ENCODE measurements around the gene ZFR. TPM values are rescaled to one million over a fixed set of nuclear protein-coding genes. Genes with fewer than 3 reads are reported as not detected.
A peak's percentile ranks its signal among the peaks of the same experiment; 100 is the strongest.
"Not testable (repeated sequence)": the region's sequence is repeated elsewhere in the genome, so short reads cannot be mapped to it uniquely, and the experiment has no call there.

ZFR gene
- total RNA-seq, 2 experiments from 2014 or later = 58.8 to 61.0 TPM

GRCh38 chr5:32315221-32316014, 129.1 kb downstream of the ZFR start:
- no peak overlapping the region for H3K27ac ChIP-seq (ENCODE audit: low read depth in 1 of 2, low read length in 2 of 2)
- no peak overlapping the region for H3K4me3 ChIP-seq (ENCODE audit: low read length)
- Mint-ChIP-seq H3K9me3 (no peaks in the 10 kb centered on the region), H3K27me3 (no peaks in the 10 kb centered on the region), H3K4me3 (peak overlapping the region; percentile 72), H3K27ac (peak overlapping the region; percentile 42), H3K4me1 (ENCODE audit: low read depth) (peaks cover 20% of the 10 kb centered on the region), H3K36me3 (ENCODE audit: low read depth) (peaks cover 15% of the 10 kb centered on the region)
- ATAC-seq (ENCODE audit: poor library complexity) (no peak), DNase-seq (no peak)
- peaks cover 0 to 4% of the 10 kb centered on the region in 2 experiments for H3K9me3 ChIP-seq (ENCODE audit: control insufficient read depth in 1 of 2, insufficient read depth in 1 of 2, low read length in 2 of 2)
- ChIA-PET POLR2A (no interaction called here), CTCF (no interaction called here)
- H3K4me1 ChIP-seq (ENCODE audit: insufficient read depth, low read length) = peaks cover 24% of the 10 kb centered on the region
- TF ChIP-seq CTCF (IDR thresholded peaks at IDR 0.05) = no peak
- no peaks in the 10 kb centered on the region for H3K27me3 ChIP-seq (ENCODE audit: control insufficient read depth in 1 of 2, insufficient read depth in 2 of 2, low read length in 2 of 2)
- intact Hi-C loops (cut with DNase I, micrococcal nuclease) = no loop called here
- no peaks in the 10 kb centered on the region for H3K36me3 ChIP-seq (ENCODE audit: insufficient read depth, low read length)

GRCh38 chr5:32314658-32315057, 129.9 kb downstream of the ZFR start:
- Histone ChIP-seq H3K4me3 (ENCODE audit: low read length) (no peak overlapping the region), H3K9me3 (ENCODE audit: control insufficient read depth in 1 of 2, insufficient read depth in 1 of 2, low read length in 2 of 2) (no peaks in the 10 kb centered on the region), H3K27ac (ENCODE audit: low read depth in 1 of 2, low read length in 2 of 2) (no peak overlapping the region), H3K27me3 (ENCODE audit: control insufficient read depth in 1 of 2, insufficient read depth in 2 of 2, low read length in 2 of 2) (no peaks in the 10 kb centered on the region), H3K4me1 (ENCODE audit: insufficient read depth, low read length) (peaks cover 31% of the 10 kb centered on the region), H3K36me3 (ENCODE audit: insufficient read depth, low read length) (no peaks in the 10 kb centered on the region)
- DNase-seq (no peak), ATAC-seq (ENCODE audit: poor library complexity) (no peak)
- Mint-ChIP-seq H3K27ac (peak overlapping the region; percentile 79), H3K4me3 (peak overlapping the region; percentile 84), H3K27me3 (no peaks in the 10 kb centered on the region), H3K36me3 (ENCODE audit: low read depth) (peaks cover 15% of the 10 kb centered on the region), H3K4me1 (ENCODE audit: low read depth) (peaks cover 27% of the 10 kb centered on the region), H3K9me3 (no peaks in the 10 kb centered on the region)
- no peak for TF ChIP-seq CTCF (IDR thresholded peaks at IDR 0.05)
- CTCF ChIA-PET = no interaction called here
- POLR2A ChIA-PET = no interaction called here
- intact Hi-C loops (cut with DNase I, micrococcal nuclease) = loop anchor here (5.0 kb wide), 4 partner anchors 37 to 782 kb away; partner anchors contain the start of genes C5orf22 (in 1 of the 2), DROSHA (in 1 of the 2), SUB1 (in 1 of the 2) and ZFR (in 1 of the 2)

GRCh38 chr5:32314152-32314488, 130.4 kb downstream of the ZFR start:
- intact Hi-C loops (cut with DNase I, micrococcal nuclease) = loop anchor here (5.0 kb wide), 4 partner anchors 37 to 782 kb away; partner anchors contain the start of genes C5orf22 (in 1 of the 2), DROSHA (in 1 of the 2), SUB1 (in 1 of the 2) and ZFR (in 1 of the 2)
- H3K27me3 ChIP-seq (ENCODE audit: control insufficient read depth in 1 of 2, insufficient read depth in 2 of 2, low read length in 2 of 2); H3K9me3 ChIP-seq (ENCODE audit: control insufficient read depth in 1 of 2, insufficient read depth in 1 of 2, low read length in 2 of 2); H3K9me3 Mint-ChIP-seq; DNase-seq; H3K27me3 Mint-ChIP-seq; H3K4me3 ChIP-seq (ENCODE audit: low read length); CTCF ChIA-PET; ATAC-seq (ENCODE audit: poor library complexity); H3K36me3 ChIP-seq (ENCODE audit: insufficient read depth, low read length); H3K27ac ChIP-seq (ENCODE audit: low read depth in 1 of 2, low read length in 2 of 2): not testable (repeated sequence)
- H3K4me1 ChIP-seq (ENCODE audit: insufficient read depth, low read length) = peaks cover 33% of the 10 kb centered on the region
- POLR2A ChIA-PET = interaction anchor here (0.6 to 2.3 kb wide), 2 partner anchors 141 to 271 kb away, joined by 3 to 18 read pairs; partner anchors contain the start of genes GOLPH3 and SUB1
- H3K4me3 Mint-ChIP-seq = peak overlapping the region; percentile 74
- H3K27ac Mint-ChIP-seq = peak overlapping the region; percentile 79
- H3K36me3 Mint-ChIP-seq (ENCODE audit: low read depth) = peaks cover 19% of the 10 kb centered on the region
- H3K4me1 Mint-ChIP-seq (ENCODE audit: low read depth) = peaks cover 32% of the 10 kb centered on the region

Measured in CD4-positive, alpha-beta T cell (primary cell).